HCT116 (cell line): Measurements from ENCODE around the gene FHIT.

Experiments used
- CBX3 ChIP-seq: IDR thresholded peaks from 2 replicates; pipeline ENCODE4 v1.6.1; 2012; ENCODE audit warnings: low read depth
- EGR1 ChIP-seq: IDR thresholded peaks from 2 replicates; pipeline ENCODE4 v1.6.1; 2012; ENCODE audit warnings: low read depth
- EZH2 ChIP-seq: fragments of 200-600 bp; sonication (generic); IDR thresholded peaks from 2 replicates; pipeline ENCODE4 v1.6.1; 2017; ENCODE audit warnings: antibody characterized with exemption, mixed run types
- FOSL1 ChIP-seq: IDR thresholded peaks from 2 replicates; pipeline ENCODE4 v1.6.1; 2012; ENCODE audit warnings: low read depth
- POLR2A ChIP-seq: IDR thresholded peaks from 2 replicates; pipeline ENCODE4 v1.7.0; 2011; ENCODE audit warnings: borderline replicate concordance; ENCODE audit not compliant: insufficient read depth, insufficient read length; ENCODE audit errors: extremely low read depth
- POLR2AphosphoS5 ChIP-seq: IDR thresholded peaks from 2 replicates; pipeline ENCODE4 v1.6.1; 2011; ENCODE audit warnings: mild to moderate bottlenecking, low read depth, low read length, moderate library complexity
- SIN3A ChIP-seq: IDR thresholded peaks from 2 replicates; pipeline ENCODE4 v1.6.1; 2012; ENCODE audit warnings: low read depth
- SP1 ChIP-seq: IDR thresholded peaks from 2 replicates; pipeline ENCODE4 v1.6.1; 2012; ENCODE audit warnings: low read depth
- SRF ChIP-seq: IDR thresholded peaks from 2 replicates; pipeline ENCODE4 v1.6.1; 2012; ENCODE audit warnings: low read depth
- ZFX ChIP-seq: fragments of 450-650 bp; IDR thresholded peaks from 2 replicates; pipeline ENCODE4 v1.6.1; 2017
- TF ChIP-seq, protein P1 (sequence below): IDR thresholded peaks from 2 replicates; pipeline ENCODE4 v1.6.1; 2012
- TF ChIP-seq, protein P2 (sequence below), 3 experiments: fragments of 200-600 bp in 1 of 3; sonication (generic) in 1 of 3; IDR thresholded peaks in 2 of 3; conservative IDR thresholded peaks in 1 of 3; 2 replicates each; pipeline ENCODE4 v1.5.1; 2012 to 2017; ENCODE audit warnings: low read depth in 2 of 3, low read length in 2 of 3, antibody characterized with exemption in 1 of 3, borderline replicate concordance in 1 of 3, control low read depth in 1 of 3, mild to moderate bottlenecking in 1 of 3, mixed read lengths in 1 of 3, mixed run types in 1 of 3, moderate library complexity in 1 of 3; ENCODE audit not compliant: insufficient read depth in 1 of 3
- TF ChIP-seq, protein P3 (sequence below): IDR thresholded peaks from 2 replicates; pipeline ENCODE4 v1.6.1; 2012; ENCODE audit warnings: low read depth

DNA sequence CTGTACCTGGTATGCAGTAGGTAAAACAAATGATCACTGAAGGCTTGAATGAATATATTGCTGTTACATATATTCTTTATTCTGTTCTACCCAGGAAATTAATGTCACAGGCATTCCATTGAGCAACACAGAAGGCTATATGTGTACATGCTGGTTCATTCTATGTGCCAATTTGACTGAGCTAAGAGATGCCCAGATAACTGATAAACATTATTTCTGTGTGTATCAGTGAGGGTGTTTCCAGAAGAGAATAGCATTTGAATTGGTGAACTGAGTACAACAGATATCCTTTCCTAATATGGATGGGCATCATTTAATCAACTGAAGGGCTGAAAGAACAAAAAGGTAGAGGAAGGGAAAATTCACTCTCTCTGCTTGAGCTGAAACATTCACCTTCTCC, 886.8 kb downstream of the FHIT start:
- TF ChIP-seq, protein P1, sequence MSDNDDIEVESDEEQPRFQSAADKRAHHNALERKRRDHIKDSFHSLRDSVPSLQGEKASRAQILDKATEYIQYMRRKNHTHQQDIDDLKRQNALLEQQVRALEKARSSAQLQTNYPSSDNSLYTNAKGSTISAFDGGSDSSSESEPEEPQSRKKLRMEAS: no peak
- no peak for TF ChIP-seq POLR2A
- TF ChIP-seq, protein P2, sequence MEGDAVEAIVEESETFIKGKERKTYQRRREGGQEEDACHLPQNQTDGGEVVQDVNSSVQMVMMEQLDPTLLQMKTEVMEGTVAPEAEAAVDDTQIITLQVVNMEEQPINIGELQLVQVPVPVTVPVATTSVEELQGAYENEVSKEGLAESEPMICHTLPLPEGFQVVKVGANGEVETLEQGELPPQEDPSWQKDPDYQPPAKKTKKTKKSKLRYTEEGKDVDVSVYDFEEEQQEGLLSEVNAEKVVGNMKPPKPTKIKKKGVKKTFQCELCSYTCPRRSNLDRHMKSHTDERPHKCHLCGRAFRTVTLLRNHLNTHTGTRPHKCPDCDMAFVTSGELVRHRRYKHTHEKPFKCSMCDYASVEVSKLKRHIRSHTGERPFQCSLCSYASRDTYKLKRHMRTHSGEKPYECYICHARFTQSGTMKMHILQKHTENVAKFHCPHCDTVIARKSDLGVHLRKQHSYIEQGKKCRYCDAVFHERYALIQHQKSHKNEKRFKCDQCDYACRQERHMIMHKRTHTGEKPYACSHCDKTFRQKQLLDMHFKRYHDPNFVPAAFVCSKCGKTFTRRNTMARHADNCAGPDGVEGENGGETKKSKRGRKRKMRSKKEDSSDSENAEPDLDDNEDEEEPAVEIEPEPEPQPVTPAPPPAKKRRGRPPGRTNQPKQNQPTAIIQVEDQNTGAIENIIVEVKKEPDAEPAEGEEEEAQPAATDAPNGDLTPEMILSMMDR (IDR thresholded peaks at IDR 0.05 in 2 of 3, conservative IDR thresholded peaks at IDR 0.05 in 1 of 3; ENCODE audit: borderline replicate concordance in 1 of 3, insufficient read depth in 1 of 3, low read depth in 2 of 3, low read length in 2 of 3): no peak
- TF ChIP-seq, protein P3, sequence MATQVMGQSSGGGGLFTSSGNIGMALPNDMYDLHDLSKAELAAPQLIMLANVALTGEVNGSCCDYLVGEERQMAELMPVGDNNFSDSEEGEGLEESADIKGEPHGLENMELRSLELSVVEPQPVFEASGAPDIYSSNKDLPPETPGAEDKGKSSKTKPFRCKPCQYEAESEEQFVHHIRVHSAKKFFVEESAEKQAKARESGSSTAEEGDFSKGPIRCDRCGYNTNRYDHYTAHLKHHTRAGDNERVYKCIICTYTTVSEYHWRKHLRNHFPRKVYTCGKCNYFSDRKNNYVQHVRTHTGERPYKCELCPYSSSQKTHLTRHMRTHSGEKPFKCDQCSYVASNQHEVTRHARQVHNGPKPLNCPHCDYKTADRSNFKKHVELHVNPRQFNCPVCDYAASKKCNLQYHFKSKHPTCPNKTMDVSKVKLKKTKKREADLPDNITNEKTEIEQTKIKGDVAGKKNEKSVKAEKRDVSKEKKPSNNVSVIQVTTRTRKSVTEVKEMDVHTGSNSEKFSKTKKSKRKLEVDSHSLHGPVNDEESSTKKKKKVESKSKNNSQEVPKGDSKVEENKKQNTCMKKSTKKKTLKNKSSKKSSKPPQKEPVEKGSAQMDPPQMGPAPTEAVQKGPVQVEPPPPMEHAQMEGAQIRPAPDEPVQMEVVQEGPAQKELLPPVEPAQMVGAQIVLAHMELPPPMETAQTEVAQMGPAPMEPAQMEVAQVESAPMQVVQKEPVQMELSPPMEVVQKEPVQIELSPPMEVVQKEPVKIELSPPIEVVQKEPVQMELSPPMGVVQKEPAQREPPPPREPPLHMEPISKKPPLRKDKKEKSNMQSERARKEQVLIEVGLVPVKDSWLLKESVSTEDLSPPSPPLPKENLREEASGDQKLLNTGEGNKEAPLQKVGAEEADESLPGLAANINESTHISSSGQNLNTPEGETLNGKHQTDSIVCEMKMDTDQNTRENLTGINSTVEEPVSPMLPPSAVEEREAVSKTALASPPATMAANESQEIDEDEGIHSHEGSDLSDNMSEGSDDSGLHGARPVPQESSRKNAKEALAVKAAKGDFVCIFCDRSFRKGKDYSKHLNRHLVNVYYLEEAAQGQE: no peak
- TF ChIP-seq EGR1: no peak
- no peak for TF ChIP-seq POLR2AphosphoS5
- TF ChIP-seq ZFX: no peak
- no peak for TF ChIP-seq SP1
- TF ChIP-seq EZH2: no peak
- TF ChIP-seq CBX3: no peak
- no peak for TF ChIP-seq FOSL1
- no peak for TF ChIP-seq SIN3A
- TF ChIP-seq SRF: no peak
